Measurements from ENCODE around the gene GALNS.
A peak's percentile ranks its signal among the peaks of the same experiment; 100 is the strongest.

Gene GALNS

GRCh38 chr16:88812513-88813268 lies 44.1 kb downstream of the GALNS start:
- Mint-ChIP-seq H3K36me3 (ENCODE audit: low read depth) (peaks cover 58% of the 10 kb centered on the region), H3K27ac (peak overlapping the region; percentile 88), H3K4me1 (ENCODE audit: low read depth) (peaks cover 48% of the 10 kb centered on the region), H3K27me3 (no peaks in the 10 kb centered on the region), H3K4me3 (peak overlapping the region; percentile 80), H3K9me3 (no peaks in the 10 kb centered on the region)
- intact Hi-C loops (cut with micrococcal nuclease), result loop anchor here (2.0 to 5.0 kb wide), 4 partner anchors 44 to 405 kb away; partner anchors contain the start of genes GALNS, TRAPPC2L and ZNF778

GRCh38 chr16:88811769-88812512 lies 44.8 kb downstream of the GALNS start, which contains the start of gene APRT:
APRT (minus strand) TSS chr16:88811928; CDS start chr16:88811899, 29 bp downstream.
- peak within 1 kb of the TSS; percentile 80 for H3K4me3 Mint-ChIP-seq
- peaks cover 51% of the 10 kb centered on the region for H3K4me1 Mint-ChIP-seq (ENCODE audit: low read depth)
- H3K27me3 Mint-ChIP-seq, result no peaks in the 10 kb centered on the region
- intact Hi-C loops (cut with micrococcal nuclease), result loop anchor here (2.0 to 5.0 kb wide), 4 partner anchors 45 to 405 kb away; partner anchors contain the start of genes GALNS, TRAPPC2L and ZNF778
- H3K36me3 Mint-ChIP-seq (ENCODE audit: low read depth), result peaks cover 56% of the 10 kb centered on the region
- H3K27ac Mint-ChIP-seq, result peak within 1 kb of the TSS; percentile 88
- H3K9me3 Mint-ChIP-seq, result no peaks in the 10 kb centered on the region

GRCh38 chr16:88810912-88811768 lies 45.6 kb downstream of the GALNS start:
- peaks cover 50% of the 10 kb centered on the region for H3K4me1 Mint-ChIP-seq (ENCODE audit: low read depth)
- intact Hi-C loops (cut with micrococcal nuclease), result loop anchor here (5.0 kb wide), 3 partner anchors 126 to 406 kb away; partner anchors contain the start of gene ZNF778
- peak overlapping the region; percentile 80 for H3K4me3 Mint-ChIP-seq
- H3K27me3 Mint-ChIP-seq, result no peaks in the 10 kb centered on the region
- H3K9me3 Mint-ChIP-seq, result no peaks in the 10 kb centered on the region
- H3K27ac Mint-ChIP-seq, result peak overlapping the region; percentile 88
- peaks cover 49% of the 10 kb centered on the region for H3K36me3 Mint-ChIP-seq (ENCODE audit: low read depth)

GRCh38 chr16:88810166-88810911 lies 46.4 kb downstream of the GALNS start:
- intact Hi-C loops (cut with micrococcal nuclease), result loop anchor here (5.0 kb wide), 3 partner anchors 127 to 407 kb away; partner anchors contain the start of gene ZNF778
- H3K4me3 Mint-ChIP-seq, result peak overlapping the region; percentile 80
- no peaks in the 10 kb centered on the region for H3K9me3 Mint-ChIP-seq
- no peaks in the 10 kb centered on the region for H3K27me3 Mint-ChIP-seq
- H3K36me3 Mint-ChIP-seq (ENCODE audit: low read depth), result peaks cover 49% of the 10 kb centered on the region
- peaks cover 41% of the 10 kb centered on the region for H3K4me1 Mint-ChIP-seq (ENCODE audit: low read depth)
- H3K27ac Mint-ChIP-seq, result peak overlapping the region; percentile 88

GRCh38 chr16:88809676-88810165 lies 47.0 kb downstream of the GALNS start:
- H3K36me3 Mint-ChIP-seq (ENCODE audit: low read depth), result peaks cover 49% of the 10 kb centered on the region
- H3K4me3 Mint-ChIP-seq, result peak overlapping the region; percentile 80
- intact Hi-C loops (cut with micrococcal nuclease), result loop anchor here (5.0 kb wide), 3 partner anchors 128 to 408 kb away; partner anchors contain the start of gene ZNF778
- H3K27ac Mint-ChIP-seq, result peak overlapping the region; percentile 88
- H3K4me1 Mint-ChIP-seq (ENCODE audit: low read depth), result peaks cover 47% of the 10 kb centered on the region
- H3K27me3 Mint-ChIP-seq, result no peaks in the 10 kb centered on the region
- no peaks in the 10 kb centered on the region for H3K9me3 Mint-ChIP-seq

GRCh38 chr16:88809068-88809675 lies 47.6 kb downstream of the GALNS start:
- no peak overlapping the region for H3K27ac Mint-ChIP-seq
- peak overlapping the region; percentile 7 for H3K4me3 Mint-ChIP-seq
- intact Hi-C loops (cut with micrococcal nuclease), result no loop called here
- no peaks in the 10 kb centered on the region for H3K27me3 Mint-ChIP-seq
- peaks cover 49% of the 10 kb centered on the region for H3K36me3 Mint-ChIP-seq (ENCODE audit: low read depth)
- peaks cover 53% of the 10 kb centered on the region for H3K4me1 Mint-ChIP-seq (ENCODE audit: low read depth)
- H3K9me3 Mint-ChIP-seq, result no peaks in the 10 kb centered on the region

GRCh38 chr16:88807626-88808453 lies 48.9 kb downstream of the GALNS start:
- Mint-ChIP-seq H3K4me3 (no peak overlapping the region), H3K4me1 (ENCODE audit: low read depth) (peaks cover 55% of the 10 kb centered on the region), H3K27me3 (no peaks in the 10 kb centered on the region), H3K9me3 (no peaks in the 10 kb centered on the region), H3K27ac (peak overlapping the region; percentile 38), H3K36me3 (ENCODE audit: low read depth) (peaks cover 49% of the 10 kb centered on the region)
- intact Hi-C loops (cut with micrococcal nuclease), result no loop called here

GRCh38 chr16:88807142-88807625 lies 49.6 kb downstream of the GALNS start:
- Mint-ChIP-seq H3K27me3 (no peaks in the 10 kb centered on the region), H3K27ac (peak overlapping the region; percentile 38), H3K4me3 (no peak overlapping the region), H3K36me3 (ENCODE audit: low read depth) (peaks cover 49% of the 10 kb centered on the region), H3K4me1 (ENCODE audit: low read depth) (peaks cover 54% of the 10 kb centered on the region), H3K9me3 (no peaks in the 10 kb centered on the region)
- intact Hi-C loops (cut with micrococcal nuclease), result no loop called here

GRCh38 chr16:88806491-88807111 lies 50.1 kb downstream of the GALNS start:
- intact Hi-C loops (cut with micrococcal nuclease), result no loop called here
- Mint-ChIP-seq H3K36me3 (ENCODE audit: low read depth) (peaks cover 45% of the 10 kb centered on the region), H3K27ac (no peak overlapping the region), H3K27me3 (no peaks in the 10 kb centered on the region), H3K9me3 (no peaks in the 10 kb centered on the region), H3K4me1 (ENCODE audit: low read depth) (peaks cover 49% of the 10 kb centered on the region), H3K4me3 (no peak overlapping the region)

GRCh38 chr16:88805887-88806393 lies 50.8 kb downstream of the GALNS start:
- peaks cover 38% of the 10 kb centered on the region for H3K36me3 Mint-ChIP-seq (ENCODE audit: low read depth)
- no peak overlapping the region for H3K27ac Mint-ChIP-seq
- H3K4me3 Mint-ChIP-seq, result no peak overlapping the region
- no peaks in the 10 kb centered on the region for H3K9me3 Mint-ChIP-seq
- peaks cover under 1% of the 10 kb centered on the region for H3K27me3 Mint-ChIP-seq
- H3K4me1 Mint-ChIP-seq (ENCODE audit: low read depth), result peaks cover 50% of the 10 kb centered on the region
- intact Hi-C loops (cut with micrococcal nuclease), result no loop called here

- Mint-ChIP-seq H3K27me3 (peaks cover 6% of the 10 kb centered on the region), H3K4me3 (no peak overlapping the region), H3K27ac (no peak overlapping the region), H3K36me3 (ENCODE audit: low read depth) (peaks cover 32% of the 10 kb centered on the region), H3K9me3 (no peaks in the 10 kb centered on the region), H3K4me1 (ENCODE audit: low read depth) (peaks cover 50% of the 10 kb centered on the region)
- intact Hi-C loops (cut with micrococcal nuclease), result no loop called here
Observed at GRCh38 chr16:88805340-88805715, 51.4 kb downstream of the GALNS start.
